Natural killer cell (primary cell): Measurements from ENCODE around the gene OR51T1. TPM values are rescaled to one million over a fixed set of nuclear protein-coding genes. Genes with fewer than 3 reads are reported as not detected.

Source experiments
- ATAC-seq, 3 donors: fragments of 150-1000 bp in 2 of 3; fragments of 200-7000 bp in 1 of 3; cut with Tn5 transposase; 1 replicate in 1 of 3; 2 replicates in 2 of 3; pipeline ENCODE4 v1.10.0; 2021; ENCODE audit warnings: mild to moderate bottlenecking in 2 of 3, moderate library complexity in 2 of 3
- DNase-seq, 2 donors: peaks; one replicate each; pipeline versions ENCODE4 v3.0.0 to v3.0.0-alpha.2; 2013 to 2021; ENCODE audit warnings: mixed read lengths in 1 of 2
- H3K27ac ChIP-seq: one replicate; pipeline ENCODE4 v1.5.1; 2013; ENCODE audit warnings: mild to moderate bottlenecking, low read length
- H3K27me3 ChIP-seq: one replicate; pipeline ENCODE4 v1.6.1; 2013; ENCODE audit warnings: low read length; ENCODE audit not compliant: control insufficient read depth, insufficient read depth
- H3K36me3 ChIP-seq: one replicate; pipeline ENCODE4 v1.6.1; 2013; ENCODE audit warnings: low read length; ENCODE audit not compliant: control insufficient read depth, insufficient read depth
- H3K4me1 ChIP-seq: one replicate; pipeline ENCODE4 v1.6.1; 2013; ENCODE audit warnings: low read length; ENCODE audit not compliant: control insufficient read depth, insufficient read depth
- H3K4me3 ChIP-seq: one replicate; pipeline ENCODE4 v1.5.1; 2013; ENCODE audit warnings: low read length
- H3K9me3 ChIP-seq: one replicate; pipeline ENCODE4 v1.6.1; 2013; ENCODE audit warnings: low read length; ENCODE audit not compliant: control insufficient read depth, insufficient read depth
- H3K27ac Mint-ChIP-seq, 2 donors: one replicate each; pipeline ENCODE4 v1.8.0; 2022; ENCODE audit warnings: mild to moderate bottlenecking in 2 of 2, mixed read lengths in 2 of 2, moderate library complexity in 1 of 2
- H3K27me3 Mint-ChIP-seq, 2 donors: one replicate each; pipeline ENCODE4 v1.8.0; 2022; ENCODE audit warnings: low read depth in 2 of 2, mixed read lengths in 2 of 2
- H3K36me3 Mint-ChIP-seq: one replicate; pipeline ENCODE4 v1.8.0; 2022; ENCODE audit warnings: mixed read lengths
- H3K4me1 Mint-ChIP-seq, 2 donors: one replicate each; pipeline ENCODE4 v1.8.0; 2022; ENCODE audit warnings: mixed read lengths in 2 of 2
- H3K4me3 Mint-ChIP-seq: one replicate; pipeline ENCODE4 v1.8.0; 2022; ENCODE audit warnings: mild to moderate bottlenecking, moderate library complexity, mixed read lengths
- H3K9me3 Mint-ChIP-seq, 2 donors: one replicate each; pipeline ENCODE4 v1.8.0; 2022; ENCODE audit warnings: mixed read lengths in 2 of 2
- CTCF ChIP-seq: fragments of 200-600 bp; IDR thresholded peaks from one replicate; pipeline ENCODE4 v1.8.0; 2022; ENCODE audit warnings: antibody characterized with exemption
- WGBS: methylation state at CpG from one replicate; pipeline ENCODE4 v1.1.7; 2013; ENCODE audit warnings: missing lambda C conversion rate; ENCODE audit not compliant: insufficient coverage; 5-methylcytosine and 5-hydroxymethylcytosine counted together
- intact Hi-C: fragments of 100-400 bp; cut with micrococcal nuclease; formaldehyde crosslinking; loops from one replicate; pipeline ENCODE4 v1.14.2; 2022
- total RNA-seq, 4 donors: library from RNA; stranded (reverse); fragments of 120-200 nt in 1 of 4; gene quantifications; one replicate each; pipeline versions ENCODE4 v1.2.3 to v1.2.4, GENCODE V29; 2013 to 2022

Gene OR51T1
- total RNA-seq, 3 donors from 2014 or later (not counting 1 experiment from before 2014, with no cell fraction given) = not detected

GRCh38 chr11:4886186-4886585 lies 4.5 kb downstream of the OR51T1 start:
- ATAC-seq = no peak
- H3K36me3 Mint-ChIP-seq = no peaks in the 10 kb centered on the region

DNA sequence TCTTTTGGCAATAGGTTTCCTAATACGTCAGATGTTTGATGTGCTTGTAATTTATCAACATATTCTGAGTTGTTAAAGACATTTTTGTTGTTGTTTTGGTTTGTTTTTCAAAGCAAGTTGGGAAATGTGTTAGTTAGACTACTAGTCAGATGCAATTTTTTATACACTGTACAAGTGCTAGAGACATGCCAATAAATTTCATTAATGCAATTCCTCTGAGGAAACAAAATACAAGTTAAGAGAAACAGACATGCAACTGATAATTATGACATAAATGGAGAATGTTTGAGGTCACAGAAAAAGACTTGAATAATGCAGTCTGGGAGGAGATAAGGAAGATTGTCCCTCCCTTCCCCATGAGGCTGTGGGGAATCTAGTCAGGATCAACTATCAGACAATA lies 5.9 kb downstream of the OR51T1 start:
- Histone ChIP-seq H3K4me3 (no peak overlapping the region), H3K27me3 (no peaks in the 10 kb centered on the region), H3K9me3 (no peaks in the 10 kb centered on the region), H3K27ac (no peak overlapping the region), H3K4me1 (no peaks in the 10 kb centered on the region), H3K36me3 (no peaks in the 10 kb centered on the region)
- H3K4me3 Mint-ChIP-seq = no peak overlapping the region
- H3K36me3 Mint-ChIP-seq = no peaks in the 10 kb centered on the region
- ATAC-seq = no peak
- WGBS = 0% methylated on average over 1 of the region's 1 CpG
- H3K27ac Mint-ChIP-seq = no peak overlapping the region
- no peaks in the 10 kb centered on the region for H3K27me3 Mint-ChIP-seq
- DNase-seq = no peak
- H3K9me3 Mint-ChIP-seq = peaks cover 0 to 8% of the 10 kb centered on the region in 2 donors
- intact Hi-C loops = no loop called here
- no peak for TF ChIP-seq CTCF
- H3K4me1 Mint-ChIP-seq = no peaks in the 10 kb centered on the region

More at GRCh38 chr11:4886186-4886585, 4.5 kb downstream of the OR51T1 start:
- peaks cover 0 to 8% of the 10 kb centered on the region in 2 donors for H3K9me3 Mint-ChIP-seq
- no peaks in the 10 kb centered on the region for H3K36me3 ChIP-seq
- no peaks in the 10 kb centered on the region for H3K27me3 ChIP-seq
- intact Hi-C loops = no loop called here
- H3K4me1 ChIP-seq = no peaks in the 10 kb centered on the region
- no peak overlapping the region for H3K27ac Mint-ChIP-seq
- H3K27me3 Mint-ChIP-seq = no peaks in the 10 kb centered on the region
- H3K4me3 Mint-ChIP-seq = no peak overlapping the region
- H3K4me1 Mint-ChIP-seq = no peaks in the 10 kb centered on the region
- H3K4me3 ChIP-seq = no peak overlapping the region
- TF ChIP-seq CTCF = no peak
- 16% methylated on average over 2 of the region's 3 CpGs for WGBS
- DNase-seq = no peak
- H3K9me3 ChIP-seq = no peaks in the 10 kb centered on the region
- no peak overlapping the region for H3K27ac ChIP-seq

DNA sequence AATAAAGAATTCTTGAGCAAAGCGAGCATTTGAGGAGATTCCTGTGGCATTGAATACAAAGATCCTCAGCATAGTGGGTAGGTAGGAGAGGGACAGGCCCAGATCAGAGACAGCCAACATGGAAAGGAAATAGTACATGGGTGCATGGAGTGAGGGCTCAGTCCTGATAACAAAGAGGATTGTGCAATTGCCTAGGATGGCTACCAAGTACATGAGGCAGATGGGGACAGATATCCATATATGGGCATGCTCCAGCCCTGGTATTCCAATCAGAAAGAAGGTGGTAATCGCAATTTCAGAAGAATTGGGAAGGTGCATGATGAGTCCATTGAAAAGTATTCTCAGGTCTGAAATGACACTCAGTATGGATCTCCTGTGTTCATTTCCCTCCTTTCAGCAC lies 8.6 kb downstream of the OR51T1 start:
- 77% methylated on average over 2 of the region's 2 CpGs for WGBS
- H3K4me1 Mint-ChIP-seq = no peaks in the 10 kb centered on the region
- no peak for TF ChIP-seq CTCF
- H3K36me3 Mint-ChIP-seq = no peaks in the 10 kb centered on the region
- Histone ChIP-seq H3K36me3 (no peaks in the 10 kb centered on the region), H3K27me3 (no peaks in the 10 kb centered on the region), H3K4me3 (no peak overlapping the region), H3K9me3 (no peaks in the 10 kb centered on the region), H3K4me1 (no peaks in the 10 kb centered on the region), H3K27ac (no peak overlapping the region)
- no peak overlapping the region for H3K4me3 Mint-ChIP-seq
- intact Hi-C loops = no loop called here
- DNase-seq (no peak), ATAC-seq (no peak)
- H3K9me3 Mint-ChIP-seq = peaks cover 0 to 12% of the 10 kb centered on the region in 2 donors
- H3K27ac Mint-ChIP-seq = no peak overlapping the region
- no peaks in the 10 kb centered on the region for H3K27me3 Mint-ChIP-seq

GRCh38 chr11:4891996-4892640 lies 10.4 kb downstream of the OR51T1 start:
- no peak for TF ChIP-seq CTCF
- Histone ChIP-seq H3K4me3 (no peak overlapping the region), H3K9me3 (no peaks in the 10 kb centered on the region), H3K27ac (no peak overlapping the region), H3K27me3 (no peaks in the 10 kb centered on the region), H3K36me3 (no peaks in the 10 kb centered on the region), H3K4me1 (no peaks in the 10 kb centered on the region)
- Mint-ChIP-seq H3K27me3 (no peaks in the 10 kb centered on the region), H3K9me3 (peaks cover 0 to 12% of the 10 kb centered on the region in 2 donors), H3K36me3 (no peaks in the 10 kb centered on the region), H3K27ac (no peak overlapping the region), H3K4me1 (no peaks in the 10 kb centered on the region), H3K4me3 (no peak overlapping the region)
- WGBS = 100% methylated on average over 1 of the region's 1 CpG
- intact Hi-C loops = no loop called here
- ATAC-seq (no peak), DNase-seq (no peak)
